AG08396 (cell line): ENCODE results near the gene ADORA2A.

Experiments
- DNase-seq: peaks from one replicate; pipeline ENCODE4 v3.0.0; 2012; ENCODE audit warnings: low spot score, mixed read lengths

ADORA2A gene

DNA sequence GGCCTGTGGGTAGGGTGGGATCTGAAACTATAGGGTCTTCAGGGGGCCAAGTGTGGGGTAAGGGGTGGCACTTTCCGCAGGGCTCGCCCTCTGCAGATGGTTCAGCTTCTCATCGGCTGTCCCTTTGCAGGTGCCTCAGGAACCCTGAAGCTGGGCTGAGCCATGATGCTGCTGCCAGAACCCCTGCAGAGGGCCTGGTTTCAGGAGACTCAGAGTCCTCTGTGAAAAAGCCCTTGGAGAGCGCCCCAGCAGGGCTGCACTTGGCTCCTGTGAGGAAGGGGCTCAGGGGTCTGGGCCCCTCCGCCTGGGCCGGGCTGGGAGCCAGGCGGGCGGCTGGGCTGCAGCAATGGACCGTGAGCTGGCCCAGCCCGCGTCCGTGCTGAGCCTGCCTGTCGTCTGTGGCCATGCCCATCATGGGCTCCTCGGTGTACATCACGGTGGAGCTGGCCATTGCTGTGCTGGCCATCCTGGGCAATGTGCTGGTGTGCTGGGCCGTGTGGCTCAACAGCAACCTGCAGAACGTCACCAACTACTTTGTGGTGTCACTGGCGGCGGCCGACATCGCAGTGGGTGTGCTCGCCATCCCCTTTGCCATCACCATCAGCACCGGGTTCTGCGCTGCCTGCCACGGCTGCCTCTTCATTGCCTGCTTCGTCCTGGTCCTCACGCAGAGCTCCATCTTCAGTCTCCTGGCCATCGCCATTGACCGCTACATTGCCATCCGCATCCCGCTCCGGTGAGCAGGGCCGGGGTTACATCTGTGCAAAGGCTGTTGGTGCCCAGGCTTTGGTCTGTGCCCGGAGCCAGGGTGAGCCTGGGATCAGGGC lies 5.8 kb downstream of the ADORA2A start:
- no peak for DNase-seq

GRCh38 chr22:24433828-24434470 lies 6.5 kb downstream of the ADORA2A start:
- no peak for DNase-seq

DNA sequence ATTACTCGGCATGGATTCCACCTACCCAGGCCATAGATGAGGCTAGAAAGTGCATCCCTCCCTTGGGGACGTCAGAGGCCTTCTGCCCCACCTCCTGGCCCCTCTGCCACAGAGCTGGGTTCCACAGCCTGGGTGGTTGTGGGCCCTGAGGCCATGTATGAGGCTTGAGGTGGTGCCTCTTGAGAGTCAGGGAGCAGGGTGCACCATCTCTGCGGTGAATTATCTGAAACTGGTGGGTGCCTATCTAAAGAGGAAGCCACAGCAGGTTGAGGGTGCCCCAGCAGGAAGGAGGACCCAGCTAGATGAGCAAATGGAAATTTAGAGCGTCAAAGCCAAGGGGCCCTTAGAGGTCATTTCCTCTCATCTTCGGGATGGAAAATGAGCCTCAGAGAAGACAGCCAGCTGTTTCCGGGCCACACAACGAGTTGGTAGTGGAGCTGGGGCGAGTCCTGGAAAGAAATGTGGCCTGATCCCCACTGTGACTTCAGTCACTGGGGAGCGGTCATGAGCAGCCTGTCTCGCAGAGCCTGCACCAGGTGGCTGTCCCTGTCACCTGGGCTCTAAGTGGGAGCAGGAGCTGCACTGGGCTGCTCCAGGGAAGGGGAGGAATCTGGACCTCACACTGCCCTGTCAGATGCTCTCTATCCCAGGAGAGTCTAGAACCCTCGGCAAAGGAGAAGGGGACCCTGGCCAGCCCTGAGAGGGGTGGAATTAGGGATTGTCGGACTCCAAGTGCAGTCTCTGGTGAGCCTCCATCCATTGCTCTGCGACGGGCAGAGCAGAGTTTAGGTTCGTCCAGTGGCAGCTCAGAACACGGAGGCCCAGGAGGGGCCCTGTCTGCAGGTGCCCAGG lies 7.3 kb downstream of the ADORA2A start:
- DNase-seq = no peak

GRCh38 chr22:24435323-24435645 lies 7.9 kb downstream of the ADORA2A start:
- DNase-seq = no peak

GRCh38 chr22:24435861-24436371 lies 8.5 kb downstream of the ADORA2A start:
- no peak for DNase-seq

- DNase-seq = no peak
Measured at GRCh38 chr22:24436553-24436952, 9.2 kb downstream of the ADORA2A start.

DNA sequence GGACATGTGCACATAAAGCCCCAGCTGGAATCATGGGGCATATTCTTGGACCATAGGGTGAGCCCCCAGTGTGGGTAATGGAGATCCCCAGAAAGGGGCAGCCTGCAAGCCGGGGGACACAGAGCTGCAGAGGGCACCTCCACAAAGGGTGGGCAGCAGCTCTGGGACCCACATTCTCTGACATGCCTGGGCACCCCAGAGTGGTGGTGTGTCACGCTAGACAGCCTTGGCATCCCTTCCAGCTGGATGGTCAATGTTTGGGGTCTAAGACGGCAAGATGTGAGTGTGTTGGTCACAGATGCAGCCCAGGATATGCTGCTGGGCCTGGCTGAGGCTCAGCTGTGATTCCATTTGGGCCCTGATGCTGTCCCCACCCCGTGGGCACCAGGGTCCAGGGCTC lies 9.7 kb downstream of the ADORA2A start:
- no peak for DNase-seq

DNA sequence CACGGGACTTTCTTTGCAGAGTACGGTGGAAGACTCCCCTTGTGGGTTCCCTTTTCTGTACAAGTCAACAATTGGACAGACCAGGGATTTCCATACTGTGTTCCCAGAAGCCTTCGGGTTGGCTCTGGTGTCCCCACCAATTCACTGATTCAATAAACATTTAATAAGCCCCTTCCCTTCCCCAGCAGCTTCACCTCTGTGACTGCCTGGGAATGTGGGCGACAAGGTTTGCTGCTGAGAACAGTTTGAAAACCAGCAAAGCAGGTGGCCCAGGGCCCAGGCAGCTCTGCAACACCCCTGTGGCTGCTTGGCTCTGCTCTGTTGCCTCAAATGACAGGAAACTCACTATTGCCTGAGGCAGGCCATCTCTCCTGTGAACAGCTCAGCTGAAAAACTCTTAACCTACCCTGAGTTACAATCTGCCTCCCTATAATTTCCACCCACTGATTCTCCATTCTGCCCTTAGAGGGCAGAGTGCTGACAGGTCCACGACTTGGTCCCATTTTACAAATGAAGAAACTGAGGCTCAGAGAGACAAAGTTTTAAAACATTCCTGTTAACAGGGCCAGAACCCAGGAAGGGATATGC lies 10.4 kb downstream of the ADORA2A start:
- no peak for DNase-seq

- no peak for DNase-seq
Measured at GRCh38 chr22:24440270-24440717, 12.9 kb downstream of the ADORA2A start.

GRCh38 chr22:24440718-24441405 lies 13.5 kb downstream of the ADORA2A start:
- no peak for DNase-seq

DNA sequence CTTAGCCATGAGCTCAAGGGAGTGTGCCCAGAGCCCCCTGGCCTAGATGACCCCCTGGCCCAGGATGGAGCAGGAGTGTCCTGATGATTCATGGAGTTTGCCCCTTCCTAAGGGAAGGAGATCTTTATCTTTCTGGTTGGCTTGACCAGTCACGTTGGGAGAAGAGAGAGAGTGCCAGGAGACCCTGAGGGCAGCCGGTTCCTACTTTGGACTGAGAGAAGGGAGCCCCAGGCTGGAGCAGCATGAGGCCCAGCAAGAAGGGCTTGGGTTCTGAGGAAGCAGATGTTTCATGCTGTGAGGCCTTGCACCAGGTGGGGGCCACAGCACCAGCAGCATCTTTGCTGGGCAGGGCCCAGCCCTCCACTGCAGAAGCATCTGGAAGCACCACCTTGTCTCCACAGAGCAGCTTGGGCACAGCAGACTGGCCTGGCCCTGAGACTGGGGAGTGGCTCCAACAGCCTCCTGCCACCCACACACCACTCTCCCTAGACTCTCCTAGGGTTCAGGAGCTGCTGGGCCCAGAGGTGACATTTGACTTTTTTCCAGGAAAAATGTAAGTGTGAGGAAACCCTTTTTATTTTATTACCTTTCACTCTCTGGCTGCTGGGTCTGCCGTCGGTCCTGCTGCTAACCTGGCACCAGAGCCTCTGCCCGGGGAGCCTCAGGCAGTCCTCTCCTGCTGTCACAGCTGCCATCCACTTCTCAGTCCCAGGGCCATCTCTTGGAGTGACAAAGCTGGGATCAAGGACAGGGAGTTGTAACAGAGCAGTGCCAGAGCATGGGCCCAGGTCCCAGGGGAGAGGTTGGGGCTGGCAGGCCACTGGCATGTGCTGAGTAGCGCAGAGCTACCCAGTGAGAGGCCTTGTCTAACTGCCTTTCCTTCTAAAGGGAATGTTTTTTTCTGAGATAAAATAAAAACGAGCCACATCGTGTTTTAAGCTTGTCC lies 14.3 kb downstream of the ADORA2A start:
- no peak for DNase-seq

DNA sequence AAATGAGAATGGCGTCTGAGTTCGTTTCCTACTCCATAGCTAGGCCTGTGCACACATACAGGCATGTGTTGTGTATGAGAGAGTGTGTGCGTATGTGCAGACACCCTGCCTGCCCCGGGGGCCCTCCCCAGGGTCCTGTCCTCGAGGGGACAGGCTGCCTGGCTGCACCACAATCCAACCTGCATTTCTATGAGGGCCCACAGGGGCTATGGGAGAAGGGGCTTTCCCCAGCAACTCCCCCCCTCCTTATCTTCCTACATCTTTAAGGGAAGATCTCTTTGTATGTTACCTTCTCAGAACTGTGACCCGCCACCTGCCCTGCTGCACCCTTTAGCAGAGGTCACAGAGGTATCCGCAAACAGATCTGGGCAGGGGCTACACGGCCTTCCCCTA lies 14.9 kb downstream of the ADORA2A start:
- DNase-seq = no peak

- DNase-seq = no peak
Measured at GRCh38 chr22:24443668-24444067, 16.3 kb downstream of the ADORA2A start.

DNA sequence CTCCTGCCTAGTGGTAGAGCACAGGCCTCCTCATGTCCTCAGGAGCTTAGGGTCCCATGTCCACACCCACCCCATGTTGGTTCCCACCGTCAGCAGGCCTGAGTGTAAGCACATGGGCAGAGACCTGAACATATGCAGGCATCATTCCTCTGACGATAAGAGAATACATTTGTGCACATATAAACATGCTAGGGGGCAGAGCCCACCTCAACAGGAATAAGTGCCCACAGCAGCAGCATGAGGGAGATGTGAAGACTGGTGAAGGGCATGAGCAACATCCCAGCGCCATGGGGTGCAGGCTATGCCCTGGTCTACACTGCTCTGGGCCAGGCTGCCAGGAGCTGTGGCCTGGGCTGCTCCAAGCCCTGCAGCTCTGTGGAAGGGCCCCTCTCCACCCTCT lies 16.9 kb downstream of the ADORA2A start:
- no peak for DNase-seq

- no peak for DNase-seq
Measured at GRCh38 chr22:24444729-24445466, 17.5 kb downstream of the ADORA2A start.

DNA sequence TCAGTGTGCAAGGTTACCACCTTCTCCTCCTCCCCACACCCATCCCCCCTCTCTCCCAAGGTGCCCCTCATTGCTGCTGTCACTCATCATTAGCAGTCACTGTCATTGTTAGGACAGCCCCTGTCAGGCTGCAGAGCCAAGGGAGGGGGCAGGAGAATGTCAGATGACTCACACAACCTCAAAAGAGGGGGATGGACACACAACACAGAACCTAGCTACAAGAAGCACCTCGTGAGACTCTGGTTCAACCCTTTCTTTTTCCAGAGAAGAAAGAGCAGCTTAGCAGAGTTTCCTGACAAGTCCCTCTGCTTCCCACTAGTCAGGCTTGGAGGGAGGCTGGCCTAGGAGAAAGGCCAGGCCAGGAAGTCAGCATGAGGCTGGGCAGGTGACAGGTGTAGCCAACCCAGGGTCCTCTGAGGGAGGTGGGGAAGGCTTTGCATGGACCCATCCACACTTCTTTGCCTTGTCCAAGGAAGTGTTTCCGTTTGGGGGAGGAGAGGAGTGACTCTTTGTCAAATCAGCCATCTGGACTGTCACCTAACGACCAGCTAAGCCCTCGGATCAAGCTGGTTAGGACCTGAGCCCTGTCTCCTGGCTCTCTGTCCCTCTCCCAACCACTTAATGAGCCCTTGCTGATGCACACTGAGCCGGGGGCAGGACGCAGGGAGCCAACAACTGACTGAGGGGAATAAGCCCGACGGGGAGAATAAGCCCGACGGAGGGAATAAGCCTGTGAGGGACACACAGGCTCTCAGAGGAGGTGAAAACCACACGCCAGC lies 18.3 kb downstream of the ADORA2A start:
- DNase-seq = no peak

GRCh38 chr22:24446260-24446611 lies 18.8 kb downstream of the ADORA2A start:
- DNase-seq = no peak

GRCh38 chr22:24450610-24451009 lies 23.2 kb downstream of the ADORA2A start:
- no peak for DNase-seq

- no peak for DNase-seq
Measured at GRCh38 chr22:24451162-24451561, 23.8 kb downstream of the ADORA2A start.
